KMS-11 (cell line): ENCODE measurements around the gene KATNB1.

Experiments
- H2AFZ ChIP-seq: fragments of 200-600 bp; sonication (generic); 2 replicates; pipeline ENCODE4 v1.6.1; 2016; ENCODE audit warnings: antibody characterized with exemption, mixed run types, low read depth
- H3K27ac ChIP-seq: fragments of 200-600 bp; sonication (generic); 2 replicates; pipeline ENCODE4 v1.6.1; 2016; ENCODE audit warnings: mild to moderate bottlenecking, mixed run types
- H3K27me3 ChIP-seq: fragments of 200-600 bp; sonication (generic); 2 replicates; pipeline ENCODE4 v1.6.1; 2017; ENCODE audit warnings: mild to moderate bottlenecking, low read depth, mixed run types, moderate library complexity; ENCODE audit not compliant: insufficient read depth
- H3K36me3 ChIP-seq: fragments of 200-600 bp; sonication (generic); 2 replicates; pipeline ENCODE4 v1.6.1; 2017; ENCODE audit warnings: mild to moderate bottlenecking, mixed run types; ENCODE audit not compliant: insufficient read depth
- H3K4me1 ChIP-seq: fragments of 200-600 bp; sonication (generic); 2 replicates; pipeline ENCODE4 v1.6.1; 2016; ENCODE audit warnings: mild to moderate bottlenecking, low read depth, mixed run types; ENCODE audit not compliant: poor library complexity, severe bottlenecking
- H3K4me2 ChIP-seq: fragments of 200-600 bp; sonication (generic); 2 replicates; pipeline ENCODE4 v1.7.0; 2016; ENCODE audit warnings: mild to moderate bottlenecking, mixed run types
- H3K4me3 ChIP-seq: fragments of 200-600 bp; sonication (generic); IDR thresholded peaks from 2 replicates; pipeline ENCODE4 v1.6.1; 2017; ENCODE audit warnings: low read depth, low read length, mixed read lengths; ENCODE audit not compliant: insufficient read depth
- H3K79me2 ChIP-seq: fragments of 200-600 bp; sonication (generic); 2 replicates; pipeline ENCODE4 v1.6.1; 2016; ENCODE audit warnings: low read depth, mixed run types; ENCODE audit not compliant: insufficient read depth
- H3K9ac ChIP-seq: fragments of 200-600 bp; sonication (generic); 2 replicates; pipeline ENCODE4 v1.6.1; 2016; ENCODE audit warnings: mild to moderate bottlenecking, mixed run types
- H4K20me1 ChIP-seq: fragments of 200-600 bp; sonication (generic); 2 replicates; pipeline ENCODE4 v1.6.1; 2016; ENCODE audit warnings: mild to moderate bottlenecking, mixed run types; ENCODE audit not compliant: insufficient read depth
- TF ChIP-seq, protein P1 (sequence below): fragments of 200-600 bp; sonication (generic); conservative IDR thresholded peaks from 2 replicates; pipeline ENCODE4 v1.6.1; 2017; ENCODE audit warnings: low read depth, mild to moderate bottlenecking, antibody characterized with exemption, low read length, moderate library complexity, mixed read lengths

The KATNB1 gene

DNA sequence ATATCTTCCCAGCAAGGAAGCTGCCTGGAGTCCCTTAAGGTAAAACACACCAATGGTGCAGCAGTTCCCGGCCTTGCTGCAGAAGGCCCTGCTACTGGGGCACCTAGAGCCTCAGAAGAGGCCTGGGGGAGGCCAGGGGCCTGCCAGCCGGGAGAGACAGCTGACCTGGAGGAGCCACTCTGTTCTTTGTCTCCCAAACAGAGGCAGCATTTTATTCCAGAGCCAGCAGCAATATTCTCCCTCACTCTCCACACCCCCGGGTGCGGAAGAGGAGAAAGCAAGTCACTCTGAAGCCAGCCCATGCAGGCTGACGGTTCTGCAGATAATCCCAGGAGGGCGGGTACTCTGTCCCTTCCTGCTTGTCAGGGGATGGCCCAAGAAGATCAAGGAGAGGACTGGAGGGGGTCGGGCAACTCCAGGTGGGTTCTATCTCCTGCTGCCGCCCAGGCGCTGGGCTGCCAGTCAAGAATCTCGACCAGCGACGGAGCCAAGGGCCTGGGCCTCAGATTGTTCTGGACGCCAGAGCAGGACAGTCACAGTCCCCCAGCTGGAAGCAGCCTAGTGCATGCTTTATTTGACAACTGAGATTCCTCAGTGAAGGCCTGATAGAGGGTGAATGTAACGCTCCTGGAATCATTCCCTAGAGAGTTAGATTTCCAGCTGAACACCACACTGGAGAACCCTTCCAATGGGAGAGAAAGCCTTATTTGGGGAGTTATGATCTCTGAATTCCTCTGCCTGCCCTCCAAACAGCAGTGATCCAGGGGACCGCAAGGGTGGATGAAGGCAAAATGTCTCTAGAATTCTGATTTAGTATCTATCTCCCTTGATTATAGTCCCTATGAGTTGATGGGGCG lies 67.8 kb downstream of the KATNB1 start:
- Histone ChIP-seq H3K79me2 (no peaks in the 10 kb centered on the region), H2AFZ (peak overlapping the region; percentile 79), H3K27ac (no peak overlapping the region), H3K36me3 (no peaks in the 10 kb centered on the region), H3K9ac (no peak overlapping the region), H3K4me3 (no peak overlapping the region), H3K4me1 (peaks cover 20% of the 10 kb centered on the region), H3K27me3 (no peaks in the 10 kb centered on the region), H4K20me1 (no peaks in the 10 kb centered on the region), H3K4me2 (peak overlapping the region; percentile 39; the same call in 1 of the 2 replicates)
- TF ChIP-seq, protein P1, sequence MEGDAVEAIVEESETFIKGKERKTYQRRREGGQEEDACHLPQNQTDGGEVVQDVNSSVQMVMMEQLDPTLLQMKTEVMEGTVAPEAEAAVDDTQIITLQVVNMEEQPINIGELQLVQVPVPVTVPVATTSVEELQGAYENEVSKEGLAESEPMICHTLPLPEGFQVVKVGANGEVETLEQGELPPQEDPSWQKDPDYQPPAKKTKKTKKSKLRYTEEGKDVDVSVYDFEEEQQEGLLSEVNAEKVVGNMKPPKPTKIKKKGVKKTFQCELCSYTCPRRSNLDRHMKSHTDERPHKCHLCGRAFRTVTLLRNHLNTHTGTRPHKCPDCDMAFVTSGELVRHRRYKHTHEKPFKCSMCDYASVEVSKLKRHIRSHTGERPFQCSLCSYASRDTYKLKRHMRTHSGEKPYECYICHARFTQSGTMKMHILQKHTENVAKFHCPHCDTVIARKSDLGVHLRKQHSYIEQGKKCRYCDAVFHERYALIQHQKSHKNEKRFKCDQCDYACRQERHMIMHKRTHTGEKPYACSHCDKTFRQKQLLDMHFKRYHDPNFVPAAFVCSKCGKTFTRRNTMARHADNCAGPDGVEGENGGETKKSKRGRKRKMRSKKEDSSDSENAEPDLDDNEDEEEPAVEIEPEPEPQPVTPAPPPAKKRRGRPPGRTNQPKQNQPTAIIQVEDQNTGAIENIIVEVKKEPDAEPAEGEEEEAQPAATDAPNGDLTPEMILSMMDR, result no peak

DNA sequence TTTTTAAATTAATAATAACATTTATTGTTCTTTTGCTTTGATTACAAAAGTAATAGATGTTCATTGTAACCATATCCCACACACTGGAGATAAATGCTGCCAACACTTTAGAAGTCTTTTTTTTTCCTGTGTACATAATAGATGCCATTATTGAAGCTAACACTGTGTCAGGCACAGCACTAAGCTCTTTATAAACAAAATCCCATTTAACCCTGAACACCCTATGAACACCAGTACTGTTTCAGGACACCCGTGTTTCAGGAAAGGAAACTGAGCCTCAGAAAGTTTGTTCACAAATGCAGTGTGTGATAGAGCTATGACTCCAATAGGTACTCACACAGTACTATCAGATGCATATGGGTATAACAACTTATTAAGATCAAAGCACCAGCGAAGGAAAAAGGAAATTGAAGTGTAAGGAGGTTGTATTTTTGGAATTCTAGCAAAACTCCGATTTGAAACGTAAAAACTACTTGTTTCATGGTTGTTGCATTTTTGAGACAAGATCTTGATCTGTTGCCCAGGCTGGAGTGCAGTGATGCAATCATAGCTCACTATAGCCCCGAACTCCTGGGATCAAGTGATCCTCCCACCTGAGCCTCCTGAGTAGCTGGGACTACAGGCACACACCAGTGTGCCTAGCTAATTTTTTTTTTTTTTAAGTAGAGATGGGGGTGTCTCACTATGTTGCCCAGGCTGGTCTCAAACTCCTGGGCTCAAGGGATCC lies 68.7 kb downstream of the KATNB1 start:
- Histone ChIP-seq H3K4me1 (peaks cover 29% of the 10 kb centered on the region), H3K36me3 (no peaks in the 10 kb centered on the region), H3K27ac (no peak overlapping the region), H2AFZ (no peak overlapping the region), H3K4me3 (no peak overlapping the region), H3K27me3 (no peaks in the 10 kb centered on the region), H4K20me1 (no peaks in the 10 kb centered on the region), H3K9ac (no peak overlapping the region), H3K4me2 (no peak overlapping the region), H3K79me2 (no peaks in the 10 kb centered on the region)
- TF ChIP-seq, protein P1, result no peak

DNA sequence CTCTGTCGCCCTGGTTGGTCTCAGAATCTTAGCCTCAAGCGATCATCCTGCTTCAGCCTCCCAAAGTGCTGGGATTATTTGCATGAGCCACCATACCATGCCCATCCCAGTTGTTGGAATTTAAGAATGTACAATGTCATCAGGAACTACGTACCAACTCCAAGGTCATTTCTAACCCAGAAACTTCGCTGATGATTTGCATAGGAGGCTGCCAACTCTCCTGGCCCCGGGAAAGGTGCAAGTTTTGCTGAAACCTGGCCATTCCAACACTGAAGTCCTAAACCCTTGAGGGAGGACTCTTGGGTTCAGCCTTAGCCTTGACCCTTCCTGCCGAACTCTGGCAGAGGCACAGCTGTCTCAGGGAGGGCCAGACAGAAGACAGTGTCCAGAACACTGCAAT lies 69.6 kb downstream of the KATNB1 start:
- Histone ChIP-seq H4K20me1 (no peaks in the 10 kb centered on the region), H3K36me3 (no peaks in the 10 kb centered on the region), H3K4me1 (peaks cover 38% of the 10 kb centered on the region), H2AFZ (no peak overlapping the region), H3K4me2 (no peak overlapping the region), H3K4me3 (no peak overlapping the region), H3K79me2 (no peaks in the 10 kb centered on the region), H3K27ac (no peak overlapping the region), H3K9ac (no peak overlapping the region), H3K27me3 (no peaks in the 10 kb centered on the region)
- TF ChIP-seq, protein P1, result no peak
